DOHH2 (cell line): ENCODE measurements around the gene NAA50.

Experiments
- H3F3A ChIP-seq: fragments of 200-600 bp; sonication (generic), shearing (Covaris generic); 2 replicates; pipeline ENCODE4 v1.6.0; 2016; ENCODE audit warnings: antibody characterized with exemption, mild to moderate bottlenecking; ENCODE audit not compliant: control insufficient read depth, insufficient read depth
- H3K27ac ChIP-seq: fragments of 200-600 bp; sonication (generic); 2 replicates; pipeline ENCODE4 v1.5.1; 2014; ENCODE audit warnings: low read depth, mild to moderate bottlenecking, low read length, moderate library complexity
- H3K27me3 ChIP-seq: fragments of 200-600 bp; sonication (generic); 2 replicates; pipeline ENCODE4 v1.6.1; 2014; ENCODE audit warnings: mild to moderate bottlenecking, low read length, mixed read lengths; ENCODE audit not compliant: control insufficient read depth
- H3K36me3 ChIP-seq: fragments of 200-600 bp; sonication (generic); 2 replicates; pipeline ENCODE4 v1.6.1; 2014; ENCODE audit warnings: mild to moderate bottlenecking, low read length, moderate library complexity, mixed read lengths; ENCODE audit not compliant: control insufficient read depth
- H3K4me1 ChIP-seq: fragments of 200-600 bp; sonication (generic); 2 replicates; pipeline ENCODE4 v1.6.1; 2014; ENCODE audit warnings: mild to moderate bottlenecking, low read length, mixed read lengths; ENCODE audit not compliant: control insufficient read depth
- H3K4me2 ChIP-seq: fragments of 200-600 bp; sonication (generic); 2 replicates; pipeline ENCODE4 v1.6.0; 2014; ENCODE audit warnings: mild to moderate bottlenecking, low read length, moderate library complexity
- H3K4me3 ChIP-seq: fragments of 200-600 bp; sonication (generic); 2 replicates; pipeline ENCODE4 v1.5.1; 2014; ENCODE audit warnings: mild to moderate bottlenecking, low read length, mixed read lengths
- H3K79me2 ChIP-seq: fragments of 200-600 bp; sonication (generic); 2 replicates; pipeline ENCODE4 v1.6.1; 2014; ENCODE audit warnings: mild to moderate bottlenecking, low read length, mixed read lengths; ENCODE audit not compliant: control insufficient read depth
- H3K9me2 ChIP-seq: fragments of 200-600 bp; sonication (generic); replicated peaks from 2 replicates; pipeline ENCODE4 v1.6.1; 2014; ENCODE audit warnings: mild to moderate bottlenecking, low read length, mixed read lengths; ENCODE audit not compliant: control insufficient read depth
- H3K9me3 ChIP-seq: fragments of 200-600 bp; sonication (generic); 2 replicates; pipeline ENCODE4 v1.6.1; 2014; ENCODE audit warnings: antibody characterized with exemption, low read length, mixed read lengths; ENCODE audit not compliant: control insufficient read depth, insufficient read depth
- H4K20me1 ChIP-seq: fragments of 200-600 bp; sonication (generic); 2 replicates; pipeline ENCODE4 v1.6.0; 2014; ENCODE audit warnings: low read depth, mild to moderate bottlenecking, antibody characterized with exemption, low read length, moderate library complexity; ENCODE audit not compliant: control insufficient read depth, insufficient read depth
- CTCF ChIP-seq: fragments of 200-600 bp; sonication (generic); IDR thresholded peaks from one replicate; pipeline ENCODE4 v1.5.1; 2014; ENCODE audit warnings: antibody characterized with exemption, mild to moderate bottlenecking, low read depth, low read length; ENCODE audit not compliant: poor library complexity, severe bottlenecking
- EZH2phosphoT487 ChIP-seq: fragments of 200-600 bp; sonication (generic); IDR thresholded peaks from 2 replicates; pipeline ENCODE4 v1.6.1; 2017; ENCODE audit warnings: borderline replicate concordance, mild to moderate bottlenecking, antibody characterized with exemption, low read length, moderate library complexity, mixed read lengths

NAA50 gene

DNA sequence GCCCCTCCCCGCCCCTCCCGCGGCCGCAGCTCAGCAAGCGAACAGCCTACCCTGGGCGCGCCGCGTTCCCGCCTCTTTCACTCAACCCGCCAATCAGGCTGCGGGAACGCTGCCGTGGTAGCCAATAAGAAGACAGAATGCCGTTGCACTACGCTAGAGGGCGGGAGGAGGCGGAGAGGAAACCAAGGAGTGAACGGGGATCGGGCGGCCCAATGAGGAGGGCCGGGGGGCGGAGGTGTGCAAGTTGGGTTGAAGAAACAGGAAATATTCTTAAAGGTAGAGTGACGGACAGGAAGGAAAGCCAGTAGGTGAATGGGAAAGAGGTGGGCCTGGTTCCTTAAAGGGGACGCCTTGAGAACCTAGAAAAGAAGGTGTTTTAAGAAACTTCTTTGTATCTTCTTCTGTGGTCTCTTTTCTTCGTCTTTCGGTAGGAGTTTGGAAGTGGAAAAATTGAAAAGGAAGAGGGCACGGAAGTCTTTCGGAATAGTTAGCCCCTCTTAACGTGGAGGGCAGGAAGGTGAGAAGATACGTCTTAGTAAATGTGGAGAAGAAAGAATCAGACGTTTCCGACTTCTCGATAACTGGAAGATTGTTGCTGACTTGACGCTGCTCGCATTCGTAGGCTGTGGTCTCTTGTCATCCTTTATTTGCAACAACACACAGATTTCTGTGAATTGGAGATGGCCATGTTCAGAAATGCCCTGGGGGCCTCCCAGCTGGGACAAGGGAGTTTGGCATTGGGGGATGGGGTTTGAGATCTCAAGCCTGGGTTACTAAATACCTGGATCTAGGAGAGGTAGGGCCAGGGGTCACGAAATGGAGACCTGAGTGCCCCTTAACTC, 49.2 kb downstream of the NAA50 start:
- Histone ChIP-seq H4K20me1 (no peaks in the 10 kb centered on the region), H3K4me3 (peak overlapping the region; percentile 90), H3K4me1 (peaks cover 25% of the 10 kb centered on the region), H3K9me3 (no peaks in the 10 kb centered on the region), H3K27me3 (no peaks in the 10 kb centered on the region), H3F3A (no peaks in the 10 kb centered on the region), H3K79me2 (peaks cover 48% of the 10 kb centered on the region), H3K4me2 (peak overlapping the region; percentile 70), H3K9me2 (no peaks in the 10 kb centered on the region), H3K27ac (peak overlapping the region; percentile 73), H3K36me3 (0 out of 2 replicates have a peak, but pooled peaks cover 3% of the 10 kb centered on the region)
- TF ChIP-seq CTCF (no peak), EZH2phosphoT487 (no peak)

DNA sequence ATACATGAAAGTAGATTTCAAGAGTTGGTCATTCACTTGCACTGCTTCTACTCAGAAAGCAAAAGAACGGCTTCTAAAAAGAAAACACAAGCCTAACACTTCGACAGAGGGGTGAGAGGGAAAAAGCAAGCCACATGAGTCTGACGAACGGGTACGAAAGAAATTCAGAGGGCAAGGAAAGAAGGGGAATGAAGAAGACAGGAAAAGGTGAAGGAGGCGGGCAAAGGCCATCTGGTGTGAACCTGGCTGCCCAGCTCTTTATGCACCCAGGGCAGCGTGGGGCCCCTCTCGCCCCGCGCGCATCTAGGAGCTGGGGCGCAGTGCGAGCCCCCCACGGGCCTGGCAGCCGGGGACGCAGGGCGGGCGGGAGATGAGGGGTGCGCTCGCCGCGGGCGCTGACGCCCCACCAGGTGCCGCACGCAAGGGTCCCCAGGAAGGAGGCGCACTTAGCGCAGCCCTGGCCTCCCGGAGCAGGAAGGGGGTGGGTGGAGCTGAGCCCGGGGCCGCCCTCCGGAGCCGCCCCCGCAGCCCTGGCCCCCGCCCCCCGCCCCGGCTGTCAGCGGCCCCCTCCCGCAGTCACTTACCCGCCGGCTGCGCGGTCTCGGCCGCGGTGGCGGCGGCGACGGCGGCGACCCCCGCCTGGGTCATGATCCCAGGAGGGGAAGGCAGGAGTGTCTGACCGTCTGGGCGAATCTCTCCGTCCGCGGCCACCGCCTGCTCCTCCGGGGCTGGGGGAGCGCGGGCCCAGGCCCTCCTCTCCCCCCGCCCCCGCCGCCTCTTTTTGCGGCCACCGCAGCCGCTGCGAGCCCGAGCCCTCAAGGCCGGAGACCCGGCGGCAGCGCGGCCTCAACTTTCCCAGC, 50.0 kb downstream of the NAA50 start, which contains the start of gene USF3:
Gene USF3, minus strand, starts transcription at position 857 of the 860 bp plus-strand sequence. CDS start 21,764 bp downstream, outside the sequence.
- no peaks in the 10 kb centered on the region for H3K9me2 ChIP-seq
- H3K27ac ChIP-seq = peak within 1 kb of the TSS; percentile 73
- H3K9me3 ChIP-seq = no peaks in the 10 kb centered on the region
- peaks cover 25% of the 10 kb centered on the region for H3K4me1 ChIP-seq
- TF ChIP-seq CTCF = peak; percentile 20
- TF ChIP-seq EZH2phosphoT487 = no peak
- H3K36me3 ChIP-seq = 0 out of 2 replicates have a peak, but pooled peaks cover 3% of the 10 kb centered on the region
- peaks cover 57% of the 10 kb centered on the region for H3K79me2 ChIP-seq
- no peaks in the 10 kb centered on the region for H3F3A ChIP-seq
- H3K4me3 ChIP-seq = peak within 1 kb of the TSS; percentile 90
- H3K4me2 ChIP-seq = peak within 1 kb of the TSS; percentile 74
- H4K20me1 ChIP-seq = no peaks in the 10 kb centered on the region
- H3K27me3 ChIP-seq = no peaks in the 10 kb centered on the region

GRCh38 chr3:113695431-113695785, 50.6 kb downstream of the NAA50 start:
- Histone ChIP-seq H4K20me1 (no peaks in the 10 kb centered on the region), H3K4me3 (peak overlapping the region; percentile 80), H3K27ac (peak overlapping the region; percentile 59), H3F3A (no peaks in the 10 kb centered on the region), H3K9me2 (no peaks in the 10 kb centered on the region), H3K36me3 (0 out of 2 replicates have a peak, but pooled peaks cover 3% of the 10 kb centered on the region), H3K27me3 (no peaks in the 10 kb centered on the region), H3K9me3 (no peaks in the 10 kb centered on the region), H3K4me1 (peaks cover 25% of the 10 kb centered on the region), H3K4me2 (peak overlapping the region; percentile 74), H3K79me2 (peaks cover 61% of the 10 kb centered on the region)
- TF ChIP-seq EZH2phosphoT487 (no peak), CTCF (no peak)
